Spleen (tissue), 7 donors: ENCODE data around the gene FGD4.

Experiments used
- POLR2A ChIP-seq, 3 donors: fragments of 450-650 bp; IDR thresholded peaks; one replicate each; pipeline ENCODE4 v1.5.1; 2017; ENCODE audit warnings: antibody characterized with exemption in 3 of 3, mild to moderate bottlenecking in 1 of 3
- POLR2AphosphoS5 ChIP-seq, 3 donors: sonication (generic); formaldehyde crosslinking; IDR thresholded peaks; one replicate each; pipeline ENCODE4 v1.5.1; 2017; ENCODE audit warnings: antibody characterized with exemption in 3 of 3
- TF ChIP-seq, protein P1 (sequence below), 11 experiments: fragments of 200-600 bp in 7 of 11; fragments of 450-650 bp in 4 of 11; sonication (generic) in 4 of 11; IDR thresholded peaks in 8 of 11; conservative IDR thresholded peaks in 3 of 11; 1 replicate in 7 of 11; 2 replicates in 4 of 11; pipeline versions ENCODE4 v1.4.0 to v1.8.0; 2016 to 2021; ENCODE audit warnings: antibody characterized with exemption in 11 of 11, inconsistent platforms in 4 of 11, mild to moderate bottlenecking in 1 of 11
- donor health status: DM: no; HTN: no; CAD: no; lungs with moderate emphysema.
- donor health status: DM: no; HTN: no; CAD: no.
- donor health status: DM: no; HTN: no; CAD: no.

DNA sequence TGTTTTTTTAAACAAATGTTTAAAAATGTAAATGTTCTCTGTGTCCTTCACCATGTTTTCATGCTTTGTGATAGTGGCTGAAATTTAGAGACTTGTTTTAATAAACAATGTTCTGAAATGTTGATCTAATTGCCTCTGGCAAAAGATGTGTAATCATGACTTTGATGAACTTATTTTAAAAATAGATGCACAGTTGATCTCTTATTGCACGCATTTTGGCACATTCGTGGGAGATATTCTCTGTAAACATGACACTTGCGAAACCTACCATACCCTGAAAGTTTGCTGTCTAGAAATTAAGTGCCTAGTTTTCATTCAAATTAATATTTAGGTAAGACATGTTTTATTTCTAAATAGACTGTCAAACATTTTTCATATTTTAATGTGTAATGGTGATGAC, 160.1 kb downstream of the FGD4 start:
- TF ChIP-seq, protein P1, sequence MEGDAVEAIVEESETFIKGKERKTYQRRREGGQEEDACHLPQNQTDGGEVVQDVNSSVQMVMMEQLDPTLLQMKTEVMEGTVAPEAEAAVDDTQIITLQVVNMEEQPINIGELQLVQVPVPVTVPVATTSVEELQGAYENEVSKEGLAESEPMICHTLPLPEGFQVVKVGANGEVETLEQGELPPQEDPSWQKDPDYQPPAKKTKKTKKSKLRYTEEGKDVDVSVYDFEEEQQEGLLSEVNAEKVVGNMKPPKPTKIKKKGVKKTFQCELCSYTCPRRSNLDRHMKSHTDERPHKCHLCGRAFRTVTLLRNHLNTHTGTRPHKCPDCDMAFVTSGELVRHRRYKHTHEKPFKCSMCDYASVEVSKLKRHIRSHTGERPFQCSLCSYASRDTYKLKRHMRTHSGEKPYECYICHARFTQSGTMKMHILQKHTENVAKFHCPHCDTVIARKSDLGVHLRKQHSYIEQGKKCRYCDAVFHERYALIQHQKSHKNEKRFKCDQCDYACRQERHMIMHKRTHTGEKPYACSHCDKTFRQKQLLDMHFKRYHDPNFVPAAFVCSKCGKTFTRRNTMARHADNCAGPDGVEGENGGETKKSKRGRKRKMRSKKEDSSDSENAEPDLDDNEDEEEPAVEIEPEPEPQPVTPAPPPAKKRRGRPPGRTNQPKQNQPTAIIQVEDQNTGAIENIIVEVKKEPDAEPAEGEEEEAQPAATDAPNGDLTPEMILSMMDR (IDR thresholded peaks at IDR 0.05 in 8 of 11, conservative IDR thresholded peaks at IDR 0.05 in 3 of 11) = no peak
- TF ChIP-seq POLR2AphosphoS5 (IDR thresholded peaks at IDR 0.05) (no peak), POLR2A (IDR thresholded peaks at IDR 0.05) (no peak)
